GM15510 (cell line): Measurements from ENCODE around the gene CLUH.

Experiments
- POLR2A ChIP-seq: IDR thresholded peaks from 3 replicates; pipeline ENCODE4 v1.6.1; 2011; ENCODE audit warnings: borderline replicate concordance; ENCODE audit not compliant: insufficient read length; ENCODE audit errors: extremely low read depth

Gene CLUH

DNA sequence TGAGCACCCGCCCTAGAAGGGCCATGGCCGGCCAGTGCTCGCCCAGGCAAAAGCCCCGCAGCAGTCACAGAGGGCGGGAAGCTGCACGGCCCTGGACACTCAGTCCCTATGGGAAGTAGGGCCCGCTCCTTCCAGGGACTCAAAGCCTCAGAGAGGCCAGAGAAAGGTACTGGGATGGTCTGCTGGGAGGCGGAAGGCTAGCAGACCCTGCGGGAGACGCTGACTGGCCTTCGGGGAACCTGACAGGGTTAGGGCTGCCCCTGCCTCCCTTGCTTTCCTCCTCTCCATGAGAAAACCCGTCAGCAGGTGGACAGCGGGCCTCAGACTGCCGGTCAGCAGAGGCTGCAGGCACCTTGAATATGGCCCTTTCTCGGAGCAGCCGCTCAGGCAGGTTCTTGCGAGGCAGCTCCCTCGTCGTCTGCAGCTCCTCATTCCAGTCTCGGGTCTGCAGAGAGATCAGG lies 11.5 kb downstream of the CLUH start:
- TF ChIP-seq POLR2A = no peak

GRCh38 chr17:2697611-2698162 lies 13.9 kb downstream of the CLUH start:
- TF ChIP-seq POLR2A = no peak

DNA sequence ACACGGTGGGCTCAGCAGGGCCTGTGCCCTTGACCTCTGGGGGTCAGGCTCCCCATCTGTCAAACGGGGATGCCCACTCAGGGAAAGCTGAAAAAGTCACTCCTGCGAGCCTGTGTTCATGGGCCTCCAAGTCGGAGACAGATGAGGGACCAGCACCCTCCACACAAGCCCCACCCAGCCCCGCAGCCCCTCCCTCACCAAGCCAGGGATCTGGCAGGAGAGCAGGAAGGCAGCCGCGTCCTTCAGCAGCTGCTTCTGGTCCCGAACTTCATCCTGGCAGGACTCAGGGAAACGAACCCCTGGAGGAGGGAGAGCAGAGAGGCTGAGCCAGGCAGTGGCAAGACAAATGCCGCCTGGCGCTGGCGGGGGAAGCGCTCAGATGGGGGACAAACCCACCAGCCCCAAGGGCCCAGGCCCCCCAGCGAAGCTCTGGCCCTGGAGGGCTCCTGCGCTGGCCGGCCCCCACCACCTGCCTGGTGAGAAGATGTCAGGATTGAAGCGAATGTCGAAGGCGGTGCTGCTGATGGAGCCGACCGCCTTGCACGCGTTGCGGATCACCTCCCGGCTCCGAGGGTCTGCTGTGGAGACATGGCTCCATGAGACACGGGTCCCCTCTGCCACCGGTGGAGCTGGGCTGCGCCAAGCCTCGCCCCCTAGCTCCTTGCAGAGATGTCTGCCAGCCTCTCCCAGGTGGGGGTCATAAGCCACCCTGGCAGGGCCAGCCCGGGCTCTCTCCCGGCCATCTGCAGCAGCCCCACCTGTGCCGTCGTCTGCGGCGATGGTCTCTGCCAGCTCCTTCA lies 15.4 kb downstream of the CLUH start:
- no peak for TF ChIP-seq POLR2A

DNA sequence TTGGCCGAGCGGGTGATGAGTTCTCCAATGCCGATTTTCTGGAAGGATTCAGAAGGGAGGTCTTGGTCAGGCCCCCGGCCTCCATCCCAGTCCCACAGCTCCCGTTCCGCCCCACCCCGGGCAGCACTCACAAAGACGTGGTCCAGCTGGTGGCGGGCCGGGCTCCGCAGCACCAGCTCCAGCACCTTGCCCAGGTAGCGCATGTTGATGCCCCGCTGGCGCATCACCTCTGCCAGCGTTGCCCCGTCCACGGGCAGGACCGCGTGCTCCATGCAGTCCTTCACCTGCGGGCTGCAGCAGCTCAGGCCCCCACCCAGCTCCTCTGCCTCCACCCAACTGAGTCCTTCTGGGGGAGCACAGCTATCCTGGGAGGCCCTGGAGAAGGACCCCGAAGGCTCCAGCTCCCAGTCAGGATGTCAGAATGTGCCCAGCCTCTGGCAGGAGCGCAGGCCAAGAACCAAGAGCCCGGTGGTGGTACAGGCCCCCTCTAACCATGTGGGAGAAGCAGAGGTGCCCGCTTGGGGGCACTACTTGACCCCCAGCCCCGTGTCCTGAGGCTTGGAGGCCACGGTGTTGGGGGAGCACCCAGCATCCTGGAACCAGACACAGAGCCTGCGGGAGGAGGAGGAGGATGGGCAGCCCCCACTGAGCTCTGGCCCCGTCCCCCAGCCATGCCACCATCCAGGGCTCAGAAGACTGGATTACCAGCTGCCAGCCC lies 16.2 kb downstream of the CLUH start:
- no peak for TF ChIP-seq POLR2A

- no peak for TF ChIP-seq POLR2A
Observed at GRCh38 chr17:2694381-2695242, 17.0 kb downstream of the CLUH start.

- no peak for TF ChIP-seq POLR2A
Observed at GRCh38 chr17:2693561-2694380, 17.8 kb downstream of the CLUH start.

- no peak for TF ChIP-seq POLR2A
Observed at GRCh38 chr17:2692781-2693135, 18.8 kb downstream of the CLUH start.

DNA sequence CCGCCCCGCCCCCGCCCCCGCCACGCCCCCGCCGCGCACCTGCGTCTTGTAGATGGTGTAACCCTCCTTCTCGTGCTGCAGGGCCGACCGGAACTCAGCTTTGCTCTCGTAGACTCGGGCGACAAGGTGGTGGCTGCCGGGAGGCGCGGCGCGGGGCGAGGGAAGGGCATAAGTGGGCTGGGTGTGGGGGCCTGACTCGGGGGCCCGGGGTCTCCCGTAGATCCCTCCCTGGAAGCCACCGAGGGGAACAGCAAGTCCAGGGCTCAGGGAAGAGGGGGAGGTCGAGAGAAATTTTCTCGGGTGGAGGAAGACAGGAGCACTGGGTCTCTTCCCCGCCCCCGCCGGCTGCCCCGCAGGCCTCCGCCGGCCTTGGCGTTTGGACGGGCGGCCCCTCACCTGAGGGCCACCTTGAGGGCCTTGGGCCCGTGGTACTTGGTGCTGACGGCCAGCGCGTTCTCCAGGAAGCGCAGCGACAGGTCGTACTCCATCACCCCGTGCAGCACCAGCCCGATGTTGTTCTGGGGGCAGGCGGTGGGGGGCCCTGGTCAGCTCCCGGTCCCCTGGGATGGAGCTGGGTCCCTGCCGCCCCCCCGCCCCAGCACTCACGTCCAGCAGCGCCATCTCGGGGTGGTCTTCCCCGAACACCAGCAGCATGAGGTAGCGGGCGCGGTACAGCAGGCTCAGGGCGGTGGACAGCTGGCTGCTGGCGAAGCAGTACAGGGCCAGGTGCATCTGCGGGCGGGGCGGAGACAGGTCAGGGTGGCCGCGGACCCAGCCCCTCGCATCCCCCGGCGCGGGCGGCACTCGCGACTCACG lies 19.4 kb downstream of the CLUH start:
- no peak for TF ChIP-seq POLR2A

- no peak for TF ChIP-seq POLR2A
Observed at GRCh38 chr17:2691069-2691871, 20.3 kb downstream of the CLUH start.

- no peak for TF ChIP-seq POLR2A
Observed at GRCh38 chr17:2690165-2691068, 21.1 kb downstream of the CLUH start.

GRCh38 chr17:2689411-2690164 lies 22.0 kb downstream of the CLUH start:
- TF ChIP-seq POLR2A = no peak
